Adrenal gland (tissue), 5 donors: Measurements from ENCODE around the gene ALPP.

ENCODE experiments used
- CTCF ChIP-seq, 6 experiments: fragments of 450-650 bp in 4 of 6; fragments of 200-600 bp in 2 of 6; sonication (generic) in 1 of 6; IDR thresholded peaks; 1 replicate in 5 of 6; 2 replicates in 1 of 6; pipeline versions ENCODE4 v1.5.1 to v1.8.0; 2016 to 2021; ENCODE audit warnings: antibody characterized with exemption in 6 of 6, mild to moderate bottlenecking in 2 of 6, moderate library complexity in 1 of 6
- POLR2A ChIP-seq, 2 donors: fragments of 450-650 bp; IDR thresholded peaks; one replicate each; pipeline ENCODE4 v1.6.1; 2017; ENCODE audit warnings: antibody characterized with exemption in 2 of 2, mild to moderate bottlenecking in 2 of 2, moderate library complexity in 1 of 2
- donor health status: DM: no; HTN: no; CAD: no.

GRCh38 chr2:232420463-232421188, 42.1 kb downstream of the ALPP start:
- TF ChIP-seq CTCF (IDR thresholded peaks at IDR 0.05), result no peak
- TF ChIP-seq POLR2A (IDR thresholded peaks at IDR 0.05), result no peak
